GOT3 (cell line): ENCODE data around the gene RAPGEF5.
"Not testable (repeated sequence)": the region's sequence is repeated elsewhere in the genome, so short reads cannot be mapped to it uniquely, and the experiment has no call there.

Experiments
- DNase-seq: peaks from one replicate; lab custom pipeline; 2025; ENCODE audit warnings: mixed read lengths; lab: John Stamatoyannopoulos, UW

RAPGEF5 gene

GRCh38 chr7:22120391-22121053 is 236.4 kb downstream of the RAPGEF5 start:
- no peak for DNase-seq

DNA sequence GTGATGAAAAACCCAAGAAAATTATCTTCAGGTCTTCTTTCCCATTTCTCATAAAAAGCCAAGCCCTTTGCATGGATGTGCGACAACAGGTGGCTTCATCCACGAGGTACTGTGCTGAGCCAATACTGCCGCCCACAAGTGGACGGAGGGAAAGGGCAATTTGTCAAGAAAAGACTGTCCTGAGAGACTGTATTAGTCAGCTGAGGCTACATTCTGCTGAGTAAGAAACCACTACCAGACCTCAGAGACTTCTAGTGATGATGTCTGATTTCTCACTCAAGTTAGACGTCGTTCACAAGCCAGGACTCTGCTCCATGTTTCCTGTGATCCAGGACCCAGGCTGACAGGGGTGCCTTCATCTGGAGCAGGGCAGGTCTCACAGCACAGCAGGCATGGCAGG is 239.7 kb downstream of the RAPGEF5 start:
- DNase-seq, result no peak

- no peak for DNase-seq
Observed at GRCh38 chr7:22116451-22117030, 240.4 kb downstream of the RAPGEF5 start.

DNA sequence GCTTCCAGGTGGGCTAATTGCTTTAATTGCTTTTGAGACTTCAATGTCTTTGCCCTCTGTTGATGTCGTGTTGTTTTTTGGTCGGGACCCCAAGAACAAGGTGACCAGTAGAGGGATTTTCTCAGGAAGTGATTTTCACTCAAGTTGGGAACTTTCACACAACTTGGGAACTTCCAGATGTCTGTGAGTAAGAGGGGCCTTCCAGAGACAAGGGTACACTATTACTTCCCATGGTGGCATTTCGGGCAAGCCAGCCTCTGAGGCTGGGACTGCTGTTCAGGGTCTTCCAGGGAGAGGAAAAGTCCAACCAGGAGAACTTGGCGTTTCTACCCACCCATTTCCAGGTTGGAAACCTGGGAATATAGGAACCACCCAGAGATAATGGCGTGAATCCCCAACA is 241.3 kb downstream of the RAPGEF5 start:
- DNase-seq, result no peak

GRCh38 chr7:22114440-22114981 is 242.4 kb downstream of the RAPGEF5 start:
- no peak for DNase-seq

DNA sequence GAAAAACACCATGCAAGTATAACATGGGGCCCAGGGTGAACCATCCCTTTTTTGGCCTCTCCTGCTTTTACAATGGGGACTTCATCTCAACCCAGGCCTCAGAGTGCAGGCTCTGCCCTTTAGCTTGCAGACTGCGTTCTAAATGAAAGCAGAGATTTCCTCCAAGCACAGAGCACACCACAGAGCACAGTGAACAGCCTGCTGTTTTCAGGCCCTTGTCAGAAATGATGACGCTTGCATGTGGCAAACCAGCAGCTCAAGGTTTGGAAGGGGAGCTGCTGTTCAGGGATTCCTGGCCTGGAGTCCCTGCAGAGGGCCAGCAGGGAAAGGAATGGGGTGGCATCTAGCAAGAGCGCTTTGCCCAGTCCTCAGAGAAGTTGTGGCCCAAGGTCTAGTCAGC is 243.9 kb downstream of the RAPGEF5 start:
- no peak for DNase-seq

GRCh38 chr7:22111661-22112060 is 245.3 kb downstream of the RAPGEF5 start:
- DNase-seq, result no peak

DNA sequence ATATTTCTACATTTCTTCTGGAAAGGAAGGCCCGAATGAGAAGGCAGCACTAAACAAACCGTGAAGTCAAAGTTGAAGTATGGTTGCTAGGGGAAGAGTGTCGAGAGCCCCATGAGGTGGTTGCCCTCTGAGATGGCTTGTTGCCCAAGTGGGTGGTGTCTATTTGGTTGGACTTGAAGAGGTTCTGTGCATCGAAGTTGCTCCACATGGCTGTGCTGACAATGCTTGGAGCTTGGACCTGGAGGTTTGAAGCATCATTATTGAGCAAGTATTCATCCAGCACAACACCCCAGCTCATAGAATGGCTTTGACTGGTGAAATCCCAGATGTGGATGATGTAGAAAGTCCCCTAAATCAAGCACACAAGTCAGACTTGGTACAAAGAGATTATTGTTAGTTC is 246.1 kb downstream of the RAPGEF5 start:
- no peak for DNase-seq

GRCh38 chr7:22110227-22110839 is 246.6 kb downstream of the RAPGEF5 start:
- peak; percentile 68 for DNase-seq

GRCh38 chr7:22109761-22110160 is 247.2 kb downstream of the RAPGEF5 start:
- DNase-seq, result no peak

DNA sequence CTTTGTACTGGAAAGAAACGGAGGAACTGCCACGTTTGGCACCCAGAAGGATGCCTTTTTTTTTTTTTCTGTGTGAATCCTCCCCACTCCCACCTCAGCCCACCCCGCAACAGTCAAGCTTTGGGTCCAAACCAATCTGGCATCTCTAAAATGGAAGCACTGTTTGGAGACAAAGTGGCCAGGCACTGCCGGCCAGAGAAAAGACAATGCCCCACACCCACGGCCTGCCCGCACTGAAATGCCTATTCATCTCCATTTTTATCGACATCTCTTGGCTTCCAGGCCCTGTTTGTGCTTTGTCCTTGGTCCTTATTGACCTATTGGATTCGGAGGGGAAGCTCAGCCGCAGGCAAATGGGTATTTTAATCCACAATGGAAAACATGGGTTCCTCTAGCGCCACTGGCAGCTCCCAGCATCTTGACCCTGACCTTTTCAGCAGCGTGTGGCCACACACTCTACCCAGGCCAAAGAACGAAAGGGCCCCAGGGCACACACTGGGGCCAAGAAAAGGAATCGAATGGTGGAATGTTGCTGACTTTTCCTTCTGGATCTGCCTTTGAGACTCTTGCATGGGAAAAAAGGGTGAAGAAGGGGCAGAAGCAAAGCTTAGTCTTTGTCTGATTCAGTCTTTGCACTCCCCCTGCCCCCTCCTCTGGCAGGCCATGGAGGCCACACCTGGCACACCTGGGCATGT is 248.7 kb downstream of the RAPGEF5 start:
- no peak for DNase-seq

DNA sequence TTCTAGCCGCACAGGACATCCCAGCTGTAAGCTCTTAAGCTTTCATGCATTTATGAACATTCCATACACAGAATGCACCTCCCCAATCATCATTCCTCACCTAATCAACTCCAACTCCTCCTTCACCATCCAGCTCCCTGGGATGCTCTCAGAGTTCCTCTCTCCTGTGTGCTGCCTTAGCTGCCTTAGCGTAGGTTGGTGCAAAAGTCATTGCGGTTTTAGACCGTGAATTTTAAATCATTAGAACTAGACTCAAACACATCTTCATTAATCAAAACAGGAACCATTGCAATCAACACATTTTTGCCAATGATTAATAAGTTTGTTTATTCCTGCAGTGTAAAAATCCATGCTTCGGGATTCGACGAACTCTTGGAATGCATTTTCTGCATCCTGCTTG is 251.4 kb downstream of the RAPGEF5 start:
- DNase-seq, result no peak

DNA sequence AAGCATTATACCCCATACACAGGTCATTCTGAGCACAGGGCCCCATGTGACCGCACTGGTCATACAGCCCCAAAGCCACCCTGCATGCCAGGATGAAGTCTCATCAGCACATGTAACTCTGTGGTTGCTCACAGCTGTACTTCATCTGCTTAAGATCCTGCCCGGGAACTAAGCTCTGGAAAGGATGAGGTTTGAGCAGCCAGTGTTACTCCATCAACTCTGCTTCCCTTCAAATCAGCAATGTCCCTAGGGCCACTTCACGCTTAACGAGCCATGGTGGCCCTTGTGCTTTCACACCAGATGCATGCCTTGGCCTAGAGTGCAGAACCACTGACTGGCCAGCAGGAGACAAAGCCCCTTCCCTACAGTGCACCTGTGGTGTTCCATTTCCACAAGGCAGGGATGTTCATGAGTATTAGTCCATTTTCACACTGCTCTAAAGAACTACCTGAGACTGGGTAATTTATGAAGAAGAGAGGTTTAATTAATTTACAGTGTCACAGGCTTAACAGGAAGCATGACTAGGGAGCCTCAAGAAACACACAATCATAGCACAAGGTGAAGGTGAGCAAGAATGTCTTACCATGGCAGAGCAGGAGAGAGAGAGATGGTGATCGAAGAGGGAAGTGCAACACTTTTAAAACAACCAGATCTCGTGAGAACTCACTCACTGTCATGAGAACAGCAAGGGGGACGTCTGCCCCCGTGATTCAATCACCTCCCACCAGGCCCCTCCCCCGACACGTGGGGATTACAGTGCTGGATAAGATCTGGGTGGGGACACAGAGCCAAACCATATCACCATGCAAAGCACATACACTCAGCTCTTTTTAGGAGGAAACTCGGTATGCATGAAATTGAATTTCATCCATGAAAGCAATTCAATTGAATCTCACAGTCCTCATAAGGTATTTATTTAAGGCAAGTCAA is 262.3 kb downstream of the RAPGEF5 start:
- no peak for DNase-seq

- no peak for DNase-seq
Observed at GRCh38 chr7:22093936-22094335, 263.0 kb downstream of the RAPGEF5 start.

DNA sequence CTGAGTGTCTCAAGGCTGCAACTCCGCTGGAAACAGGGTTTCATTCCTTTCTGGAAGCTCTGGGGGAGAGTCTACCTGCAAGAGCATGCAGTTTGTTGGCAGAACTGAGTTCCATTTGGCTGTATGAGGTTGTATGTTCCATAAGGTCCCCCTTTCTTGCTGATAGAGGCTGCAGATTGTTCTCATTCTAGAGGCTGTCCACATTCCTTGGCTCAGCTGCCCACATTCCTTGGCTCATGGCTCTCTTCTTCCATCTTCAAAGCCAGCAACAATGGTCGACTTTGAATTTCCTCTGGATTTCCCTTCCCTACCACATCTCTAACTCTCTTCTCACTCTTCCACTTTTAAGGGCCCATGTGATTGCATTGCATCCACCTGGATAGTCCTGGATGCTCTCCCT is 264.0 kb downstream of the RAPGEF5 start:
- DNase-seq, result no peak

DNA sequence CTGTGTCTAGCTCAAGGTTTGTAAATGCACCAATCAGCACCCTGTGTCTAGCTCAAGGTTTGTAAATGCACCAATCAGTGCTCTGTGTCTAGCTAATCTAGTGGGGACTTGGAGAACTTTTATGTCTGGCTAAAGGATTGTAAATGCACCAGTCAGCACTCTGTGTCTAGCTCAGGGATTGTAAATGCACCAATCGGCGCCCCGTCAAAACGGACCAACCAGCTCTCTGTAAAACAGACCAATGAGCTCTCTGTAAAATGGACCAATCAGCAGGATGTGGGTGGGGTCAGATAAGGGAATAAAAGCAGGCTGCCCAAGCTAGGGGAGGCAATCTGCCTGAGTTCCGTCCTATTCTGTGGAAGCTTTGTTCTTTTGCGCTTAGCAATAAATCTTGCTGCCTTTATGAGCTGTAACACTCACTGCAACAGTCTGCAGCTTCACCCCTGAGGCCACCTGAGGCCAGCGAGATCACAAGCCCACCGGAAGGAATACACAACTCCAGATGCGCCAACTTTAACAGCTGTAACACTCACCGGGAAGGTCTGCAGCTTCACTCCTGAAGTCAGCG is 265.9 kb downstream of the RAPGEF5 start:
- not testable (repeated sequence) for DNase-seq

GRCh38 chr7:22090512-22090911 is 266.4 kb downstream of the RAPGEF5 start:
- DNase-seq, result no peak

GRCh38 chr7:22090107-22090506 is 266.8 kb downstream of the RAPGEF5 start:
- no peak for DNase-seq

- no peak for DNase-seq
Observed at GRCh38 chr7:22088827-22089226, 268.1 kb downstream of the RAPGEF5 start.

DNA sequence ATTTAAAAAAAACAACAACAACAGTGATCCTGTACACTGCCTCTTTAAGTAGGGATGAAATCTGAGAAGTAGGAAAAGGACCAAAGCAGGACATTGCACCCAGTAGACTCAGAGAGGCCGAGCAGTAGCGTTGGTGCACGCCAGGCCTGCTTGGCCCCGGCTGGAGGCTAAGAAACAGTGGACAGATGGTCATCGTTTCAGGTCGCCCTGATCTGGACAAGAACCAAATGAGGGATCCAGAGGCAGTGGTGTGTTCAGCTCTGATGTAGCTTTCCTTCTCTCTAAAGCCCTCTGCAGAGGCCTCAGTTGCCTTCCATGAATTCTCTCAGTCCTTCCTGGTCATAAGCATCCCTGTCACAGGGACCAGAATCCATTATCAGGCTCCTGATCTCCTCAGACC is 269.1 kb downstream of the RAPGEF5 start:
- no peak for DNase-seq

DNA sequence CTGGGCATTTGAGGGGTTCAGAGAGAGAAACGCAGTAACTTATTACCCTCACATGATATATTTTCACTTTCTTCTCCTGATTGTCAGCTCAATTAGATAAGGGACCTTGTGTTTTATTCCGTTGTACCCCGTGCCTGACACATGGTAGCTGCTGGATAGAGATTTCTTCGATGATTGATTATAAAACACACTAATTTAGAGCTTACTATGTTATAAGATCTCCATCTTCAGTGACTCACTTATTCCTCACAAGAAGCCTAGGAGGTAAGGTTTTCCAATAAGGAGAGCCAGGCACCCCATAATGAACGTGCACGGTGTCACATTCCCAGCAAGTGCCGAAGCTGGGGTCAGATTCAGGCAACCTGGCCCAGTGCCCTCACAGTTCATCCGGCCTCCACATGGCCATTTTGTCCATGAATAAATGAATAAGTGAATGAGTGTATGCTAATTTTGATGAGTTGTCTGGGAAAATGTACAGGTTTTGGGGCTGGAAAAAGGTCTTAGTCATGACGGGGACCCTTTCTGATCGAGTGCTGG is 273.2 kb downstream of the RAPGEF5 start:
- DNase-seq, result no peak
